Activated naive CD8-positive, alpha-beta T cell treated with anti-CD3 and anti-CD28 coated beads for 36 hours (primary cell): Measurements from ENCODE around the gene CEPT1. TPM values are rescaled to one million over a fixed set of nuclear protein-coding genes. Genes with fewer than 3 reads are reported as not detected.
A peak's percentile ranks its signal among the peaks of the same experiment; 100 is the strongest.

Source experiments
- DNase-seq: peaks from one replicate; pipeline ENCODE4 v3.0.0; 2021
- H3K27ac Mint-ChIP-seq: one replicate; pipeline ENCODE4 v1.8.0; 2022; ENCODE audit warnings: mild to moderate bottlenecking, moderate library complexity, mixed read lengths
- H3K27me3 Mint-ChIP-seq: one replicate; pipeline ENCODE4 v1.8.0; 2022; ENCODE audit warnings: mild to moderate bottlenecking, mixed read lengths
- H3K36me3 Mint-ChIP-seq: one replicate; pipeline ENCODE4 v1.8.0; 2021; ENCODE audit warnings: mild to moderate bottlenecking, mixed read lengths
- H3K4me1 Mint-ChIP-seq: one replicate; pipeline ENCODE4 v1.8.0; 2021; ENCODE audit warnings: mixed read lengths
- H3K4me3 Mint-ChIP-seq: one replicate; pipeline ENCODE4 v1.8.0; 2022; ENCODE audit warnings: mild to moderate bottlenecking, moderate library complexity, mixed read lengths
- H3K9me3 Mint-ChIP-seq: one replicate; pipeline ENCODE4 v1.8.0; 2022; ENCODE audit warnings: mixed read lengths
- total RNA-seq, 2 experiments: library from RNA; stranded (reverse); gene quantifications; one replicate each; pipeline ENCODE4 v1.2.3, GENCODE V29; 2021

CEPT1 gene
- total RNA-seq, 2 experiments from 2014 or later = 34.8 to 35.9 TPM

DNA sequence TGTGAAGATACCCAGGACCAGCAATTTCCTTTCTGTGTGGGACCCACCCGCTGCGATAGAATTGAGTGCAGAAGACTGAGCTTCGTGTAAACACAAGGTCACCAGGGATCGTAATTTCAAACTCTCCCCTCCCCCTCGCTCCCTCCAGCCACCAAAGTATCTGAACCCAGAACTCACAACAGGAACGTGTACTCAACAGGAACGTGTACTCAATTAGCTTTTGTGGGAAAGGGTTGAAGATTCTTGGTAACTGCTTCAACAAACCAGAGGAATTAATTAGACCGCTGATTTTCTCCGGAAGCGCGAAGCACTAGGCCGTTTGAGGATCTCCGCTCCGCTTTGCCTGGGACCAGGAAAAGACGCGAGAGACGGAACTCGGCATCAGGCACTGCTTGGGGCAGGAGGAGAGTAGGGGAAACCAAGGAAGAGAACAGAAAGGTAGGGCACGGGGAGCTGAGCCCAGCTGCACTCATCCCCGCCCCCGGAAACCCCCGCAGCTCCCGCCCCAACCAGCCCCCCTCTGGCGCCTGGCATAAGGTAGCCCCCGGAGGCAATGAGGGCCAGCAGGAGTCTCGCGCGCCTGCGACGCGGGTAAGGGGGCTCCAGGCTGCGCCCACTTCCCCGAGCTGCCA is 583 bp upstream of the CEPT1 start:
- peak overlapping the region; percentile 90 for H3K27ac Mint-ChIP-seq
- H3K4me1 Mint-ChIP-seq = peaks cover 46% of the 10 kb centered on the region
- peak overlapping the region; percentile 94 for H3K4me3 Mint-ChIP-seq
- H3K27me3 Mint-ChIP-seq = no peaks in the 10 kb centered on the region
- H3K36me3 Mint-ChIP-seq = peaks cover 25% of the 10 kb centered on the region
- peak; percentile 36 for DNase-seq
- no peaks in the 10 kb centered on the region for H3K9me3 Mint-ChIP-seq

DNA sequence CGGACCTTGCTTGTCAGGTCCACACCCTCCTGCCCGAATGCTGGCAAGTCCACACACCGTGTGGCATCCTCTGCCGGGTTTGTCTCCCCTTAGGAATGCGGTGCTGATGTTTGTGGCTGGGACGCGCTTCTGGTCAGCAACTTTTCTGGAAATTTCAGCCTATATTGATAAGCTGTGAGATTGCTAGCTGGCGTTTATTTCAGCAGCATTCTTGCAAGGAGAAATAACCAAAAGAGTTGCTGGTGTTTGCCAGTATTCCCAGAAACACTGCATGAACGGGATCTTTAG is 601 bp downstream of the CEPT1 start:
- Mint-ChIP-seq H3K4me1 (peaks cover 45% of the 10 kb centered on the region), H3K4me3 (peak overlapping the region; percentile 94), H3K9me3 (no peaks in the 10 kb centered on the region), H3K36me3 (peaks cover 19% of the 10 kb centered on the region), H3K27ac (peak overlapping the region; percentile 58), H3K27me3 (no peaks in the 10 kb centered on the region)
- no peak for DNase-seq

GRCh38 chr1:111141245-111142220 is 1.5 kb downstream of the CEPT1 start:
- H3K36me3 Mint-ChIP-seq = peaks cover 16% of the 10 kb centered on the region
- H3K9me3 Mint-ChIP-seq = no peaks in the 10 kb centered on the region
- peak overlapping the region; percentile 94 for H3K4me3 Mint-ChIP-seq
- DNase-seq = no peak
- peaks cover 54% of the 10 kb centered on the region for H3K4me1 Mint-ChIP-seq
- H3K27me3 Mint-ChIP-seq = no peaks in the 10 kb centered on the region
- peak overlapping the region; percentile 58 for H3K27ac Mint-ChIP-seq

DNA sequence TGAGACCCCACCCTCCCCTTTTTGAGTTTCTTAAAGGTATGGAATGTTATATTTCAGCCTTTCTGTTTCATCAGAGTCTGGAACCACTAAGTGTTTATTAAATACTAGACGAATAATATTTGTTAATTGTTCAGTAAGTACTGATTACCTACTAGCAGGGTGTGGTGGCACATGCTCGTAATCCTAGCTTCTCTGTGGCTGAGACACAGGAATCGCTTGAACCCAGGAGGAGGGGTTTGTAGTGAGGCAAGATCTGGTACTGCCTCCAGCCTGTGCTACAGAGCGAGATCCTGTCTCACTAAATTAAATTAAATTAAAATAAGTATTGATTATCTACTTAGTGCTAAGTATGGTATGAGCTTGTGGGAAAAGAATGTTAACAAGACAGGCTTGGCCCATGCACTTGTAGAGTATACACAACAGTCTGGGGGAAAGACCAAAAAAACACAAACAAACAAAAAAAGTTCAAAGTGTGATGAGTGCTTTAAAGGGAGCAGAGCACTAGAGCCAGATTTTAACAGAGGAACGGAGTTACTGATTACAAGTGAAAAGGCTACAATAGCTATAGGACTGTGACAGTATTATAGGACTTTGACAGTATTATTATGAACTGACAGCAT is 2.4 kb downstream of the CEPT1 start:
- Mint-ChIP-seq H3K4me3 (peak overlapping the region; percentile 33), H3K4me1 (peaks cover 62% of the 10 kb centered on the region), H3K27ac (no peak overlapping the region), H3K27me3 (no peaks in the 10 kb centered on the region), H3K36me3 (peaks cover 12% of the 10 kb centered on the region), H3K9me3 (no peaks in the 10 kb centered on the region)
- no peak for DNase-seq

- H3K36me3 Mint-ChIP-seq = peaks cover 34% of the 10 kb centered on the region
- H3K27me3 Mint-ChIP-seq = no peaks in the 10 kb centered on the region
- no peaks in the 10 kb centered on the region for H3K9me3 Mint-ChIP-seq
- no peak for DNase-seq
- peaks cover 76% of the 10 kb centered on the region for H3K4me1 Mint-ChIP-seq
- peak overlapping the region; percentile 75 for H3K27ac Mint-ChIP-seq
- H3K4me3 Mint-ChIP-seq = peak overlapping the region; percentile 9
Observed at GRCh38 chr1:111145542-111145941, 5.5 kb downstream of the CEPT1 start.

- peak overlapping the region; percentile 76 for H3K27ac Mint-ChIP-seq
- H3K4me1 Mint-ChIP-seq = peaks cover 77% of the 10 kb centered on the region
- DNase-seq = no peak
- H3K9me3 Mint-ChIP-seq = no peaks in the 10 kb centered on the region
- H3K4me3 Mint-ChIP-seq = peak overlapping the region; percentile 24
- no peaks in the 10 kb centered on the region for H3K27me3 Mint-ChIP-seq
- H3K36me3 Mint-ChIP-seq = peaks cover 39% of the 10 kb centered on the region
Observed at GRCh38 chr1:111145963-111146768, 6.1 kb downstream of the CEPT1 start.

GRCh38 chr1:111147948-111148347 is 7.9 kb downstream of the CEPT1 start:
- peaks cover 51% of the 10 kb centered on the region for H3K36me3 Mint-ChIP-seq
- DNase-seq = no peak
- H3K27me3 Mint-ChIP-seq = no peaks in the 10 kb centered on the region
- peaks cover 81% of the 10 kb centered on the region for H3K4me1 Mint-ChIP-seq
- no peak overlapping the region for H3K27ac Mint-ChIP-seq
- H3K4me3 Mint-ChIP-seq = peak overlapping the region; percentile 7
- H3K9me3 Mint-ChIP-seq = no peaks in the 10 kb centered on the region

DNA sequence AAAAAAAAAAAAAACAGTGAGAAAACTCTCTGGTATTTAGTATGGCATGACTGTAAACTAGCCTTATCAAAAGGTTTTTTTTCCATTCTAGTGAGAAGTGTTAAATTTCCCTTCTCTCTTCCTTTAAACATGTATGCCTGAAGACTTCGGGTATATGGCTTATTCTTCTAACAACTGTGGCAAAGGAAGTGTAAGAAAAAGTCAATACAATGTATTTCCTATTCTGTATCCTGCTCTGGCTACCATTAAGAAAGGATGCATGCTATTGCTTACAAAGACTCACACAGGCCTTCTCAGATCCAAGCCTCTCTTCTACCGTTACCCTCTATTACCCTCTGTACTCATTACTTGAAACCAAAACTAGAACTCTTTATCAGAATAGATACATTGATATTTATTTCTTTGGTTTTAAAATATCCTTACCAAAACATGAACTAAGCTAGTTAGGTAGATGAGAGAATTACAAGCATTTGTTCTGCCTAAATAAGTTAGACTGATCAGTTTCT is 8.4 kb downstream of the CEPT1 start:
- DNase-seq = no peak
- Mint-ChIP-seq H3K9me3 (no peaks in the 10 kb centered on the region), H3K27me3 (no peaks in the 10 kb centered on the region), H3K4me3 (no peak overlapping the region), H3K27ac (peak overlapping the region; percentile 61), H3K36me3 (peaks cover 56% of the 10 kb centered on the region), H3K4me1 (peaks cover 80% of the 10 kb centered on the region)

GRCh38 chr1:111151838-111152237 is 11.8 kb downstream of the CEPT1 start:
- Mint-ChIP-seq H3K4me3 (no peak overlapping the region), H3K9me3 (peaks cover 2% of the 10 kb centered on the region), H3K27ac (no peak overlapping the region), H3K36me3 (peaks cover 77% of the 10 kb centered on the region), H3K4me1 (peaks cover 75% of the 10 kb centered on the region), H3K27me3 (no peaks in the 10 kb centered on the region)
- DNase-seq = no peak

DNA sequence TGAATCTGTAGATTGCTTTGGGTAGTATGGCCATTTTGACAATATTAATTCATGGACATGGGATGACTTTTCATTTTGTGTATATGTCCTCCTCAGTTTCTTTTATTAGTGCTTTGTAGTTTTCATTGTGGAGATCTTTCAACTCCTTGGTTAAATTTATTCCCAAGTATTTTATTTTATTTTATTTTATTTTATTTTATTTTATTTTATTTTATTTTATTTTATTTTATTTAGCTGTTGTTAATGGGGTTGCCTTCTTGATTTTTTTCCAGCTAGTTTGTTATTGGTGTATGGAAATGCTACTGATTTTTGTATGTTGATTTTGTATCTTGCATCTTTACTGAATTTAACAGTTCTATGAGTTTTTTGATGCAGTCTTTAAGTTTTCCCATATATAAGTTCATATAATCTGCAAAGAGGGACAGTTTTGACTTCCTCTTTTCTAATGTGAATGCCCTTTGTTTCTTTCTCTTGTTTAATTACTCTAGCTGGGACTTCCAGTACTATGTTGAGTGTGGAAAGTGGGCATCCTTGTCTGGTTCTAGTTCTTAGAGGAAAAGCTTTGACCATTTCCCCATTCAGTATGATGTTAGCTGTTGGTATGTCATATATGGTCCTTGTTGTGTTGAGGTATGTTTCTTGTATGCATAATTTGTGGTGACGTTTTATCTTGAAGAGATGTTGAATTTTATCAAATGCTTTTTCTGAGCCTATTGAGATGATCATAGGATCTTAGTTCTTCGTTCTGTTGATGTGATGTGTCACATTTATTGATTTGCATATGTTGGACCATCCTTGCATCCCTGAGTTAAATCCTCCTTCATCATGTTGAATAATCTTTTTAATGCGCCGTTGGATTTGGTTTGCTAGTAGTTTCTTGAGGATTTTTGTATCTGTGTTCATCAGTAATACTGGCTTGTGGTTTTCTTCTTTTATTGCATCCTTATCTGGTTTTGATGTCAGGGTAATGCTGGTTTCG is 14.3 kb downstream of the CEPT1 start:
- no peak overlapping the region for H3K4me3 Mint-ChIP-seq
- no peak for DNase-seq
- no peak overlapping the region for H3K27ac Mint-ChIP-seq
- peaks cover 2% of the 10 kb centered on the region for H3K9me3 Mint-ChIP-seq
- H3K36me3 Mint-ChIP-seq = peaks cover 66% of the 10 kb centered on the region
- no peaks in the 10 kb centered on the region for H3K27me3 Mint-ChIP-seq
- H3K4me1 Mint-ChIP-seq = peaks cover 57% of the 10 kb centered on the region

GRCh38 chr1:111157431-111157830 is 17.4 kb downstream of the CEPT1 start:
- Mint-ChIP-seq H3K4me1 (peaks cover 38% of the 10 kb centered on the region), H3K36me3 (peaks cover 48% of the 10 kb centered on the region)
- no peak for DNase-seq

GRCh38 chr1:111161843-111162487 is 21.9 kb downstream of the CEPT1 start:
- Mint-ChIP-seq H3K27ac (no peak overlapping the region), H3K9me3 (no peaks in the 10 kb centered on the region), H3K4me1 (peaks cover 13% of the 10 kb centered on the region), H3K36me3 (peaks cover 18% of the 10 kb centered on the region), H3K4me3 (no peak overlapping the region), H3K27me3 (no peaks in the 10 kb centered on the region)
- no peak for DNase-seq

More at GRCh38 chr1:111157431-111157830, 17.4 kb downstream of the CEPT1 start:
- H3K27me3 Mint-ChIP-seq = no peaks in the 10 kb centered on the region
- no peak overlapping the region for H3K4me3 Mint-ChIP-seq
- H3K9me3 Mint-ChIP-seq = peaks cover 2% of the 10 kb centered on the region
- H3K27ac Mint-ChIP-seq = no peak overlapping the region

GRCh38 chr1:111162488-111162880 is 22.5 kb downstream of the CEPT1 start:
- no peak for DNase-seq
- Mint-ChIP-seq H3K4me3 (no peak overlapping the region), H3K36me3 (peaks cover 18% of the 10 kb centered on the region), H3K27me3 (no peaks in the 10 kb centered on the region), H3K9me3 (no peaks in the 10 kb centered on the region), H3K27ac (no peak overlapping the region), H3K4me1 (peaks cover 12% of the 10 kb centered on the region)
